GM21786 (cell line): ENCODE results near the gene MCC.

Experiments used
- ATAC-seq: cut with Tn5 transposase; IDR thresholded peaks from one replicate; pipeline ENCODE4 v1.9.1; 2021; ENCODE audit not compliant: unreplicated experiment

The MCC gene

GRCh38 chr5:113063927-113064326, 424.3 kb downstream of the MCC start:
- ATAC-seq: no peak

- ATAC-seq: no peak
These were observed 425.3 kb downstream of the MCC start for GRCh38 chr5:113062869-113063508.

GRCh38 chr5:113061846-113062780, 426.1 kb downstream of the MCC start:
- ATAC-seq: no peak

- ATAC-seq: no peak
These were observed 427.7 kb downstream of the MCC start for GRCh38 chr5:113060408-113061025.

- ATAC-seq: no peak
These were observed 428.8 kb downstream of the MCC start for GRCh38 chr5:113059232-113060040.

- ATAC-seq: no peak
These were observed 429.5 kb downstream of the MCC start for GRCh38 chr5:113058706-113059226.

- ATAC-seq: no peak
These were observed 430.0 kb downstream of the MCC start for GRCh38 chr5:113058269-113058668.

- ATAC-seq: no peak
These were observed 430.7 kb downstream of the MCC start for GRCh38 chr5:113057557-113057984.

- ATAC-seq: no peak
These were observed 431.3 kb downstream of the MCC start for GRCh38 chr5:113056988-113057387.

GRCh38 chr5:113054899-113055298, 433.4 kb downstream of the MCC start:
- no peak for ATAC-seq

GRCh38 chr5:113053511-113053995, 434.7 kb downstream of the MCC start:
- no peak for ATAC-seq

GRCh38 chr5:113052041-113052795, 436.0 kb downstream of the MCC start:
- ATAC-seq: no peak

- no peak for ATAC-seq
These were observed 437.4 kb downstream of the MCC start for GRCh38 chr5:113050721-113051382.

- no peak for ATAC-seq
These were observed 439.3 kb downstream of the MCC start for GRCh38 chr5:113048931-113049330.

- peak; percentile 83 for ATAC-seq
These were observed 440.3 kb downstream of the MCC start for GRCh38 chr5:113047733-113048652.

- no peak for ATAC-seq
These were observed 441.0 kb downstream of the MCC start for GRCh38 chr5:113047234-113047633.

- ATAC-seq: no peak
These were observed 443.3 kb downstream of the MCC start for GRCh38 chr5:113044776-113045465.

- no peak for ATAC-seq
These were observed 444.7 kb downstream of the MCC start for GRCh38 chr5:113043491-113043931.
